Stimulated activated CD4-positive, alpha-beta T cell treated with anti-CD3 and anti-CD28 coated beads, Interleukin-12 subunit alpha, Interleukin-12 subunit beta, amount 100 ng/mL, for 4 hours (primary cell): ENCODE data around the gene LENG9.
"Not testable (repeated sequence)": the region's sequence is repeated elsewhere in the genome, so short reads cannot be mapped to it uniquely, and the experiment has no call there.

Experiments
- DNase-seq: peaks from one replicate; pipeline ENCODE4 v3.0.0-alpha.2; 2020

The LENG9 gene

DNA sequence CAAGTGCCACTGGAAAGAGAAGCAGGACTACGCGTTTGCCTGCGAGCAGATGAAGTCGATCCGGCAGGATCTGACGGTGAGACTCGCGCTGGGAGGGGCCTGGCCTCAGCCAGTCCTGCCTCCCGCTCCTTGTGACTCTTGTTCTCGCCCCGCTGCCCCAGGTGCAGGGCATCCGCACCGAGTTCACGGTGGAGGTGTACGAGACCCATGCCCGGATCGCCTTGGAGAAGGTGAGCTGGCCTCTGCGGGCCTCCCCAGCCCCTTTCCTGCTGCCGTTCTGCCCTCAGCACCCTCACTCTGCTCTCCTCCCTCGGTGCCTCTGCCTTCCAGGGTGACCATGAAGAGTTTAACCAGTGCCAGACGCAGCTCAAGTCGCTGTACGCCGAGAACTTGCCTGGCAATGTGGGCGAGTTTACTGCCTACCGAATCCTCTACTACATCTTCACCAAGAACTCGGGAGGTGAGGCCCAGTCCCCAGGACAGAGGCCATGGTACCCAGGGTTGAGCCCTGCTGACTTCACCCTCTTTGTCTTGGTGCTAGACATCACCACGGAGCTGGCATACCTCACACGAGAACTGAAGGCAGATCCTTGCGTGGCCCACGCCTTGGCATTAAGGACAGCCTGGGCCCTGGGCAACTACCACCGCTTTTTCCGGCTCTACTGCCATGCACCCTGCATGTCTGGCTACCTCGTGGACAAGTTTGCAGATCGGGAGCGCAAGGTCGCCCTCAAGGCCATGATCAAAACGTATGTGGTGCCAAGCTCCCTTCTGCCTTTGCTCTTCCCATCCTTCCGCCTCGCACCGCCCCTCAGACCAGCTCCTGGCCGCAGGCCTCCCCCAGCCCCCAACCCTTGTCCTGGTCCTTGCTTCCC, 5.6 kb downstream of the LENG9 start:
- no peak for DNase-seq

DNA sequence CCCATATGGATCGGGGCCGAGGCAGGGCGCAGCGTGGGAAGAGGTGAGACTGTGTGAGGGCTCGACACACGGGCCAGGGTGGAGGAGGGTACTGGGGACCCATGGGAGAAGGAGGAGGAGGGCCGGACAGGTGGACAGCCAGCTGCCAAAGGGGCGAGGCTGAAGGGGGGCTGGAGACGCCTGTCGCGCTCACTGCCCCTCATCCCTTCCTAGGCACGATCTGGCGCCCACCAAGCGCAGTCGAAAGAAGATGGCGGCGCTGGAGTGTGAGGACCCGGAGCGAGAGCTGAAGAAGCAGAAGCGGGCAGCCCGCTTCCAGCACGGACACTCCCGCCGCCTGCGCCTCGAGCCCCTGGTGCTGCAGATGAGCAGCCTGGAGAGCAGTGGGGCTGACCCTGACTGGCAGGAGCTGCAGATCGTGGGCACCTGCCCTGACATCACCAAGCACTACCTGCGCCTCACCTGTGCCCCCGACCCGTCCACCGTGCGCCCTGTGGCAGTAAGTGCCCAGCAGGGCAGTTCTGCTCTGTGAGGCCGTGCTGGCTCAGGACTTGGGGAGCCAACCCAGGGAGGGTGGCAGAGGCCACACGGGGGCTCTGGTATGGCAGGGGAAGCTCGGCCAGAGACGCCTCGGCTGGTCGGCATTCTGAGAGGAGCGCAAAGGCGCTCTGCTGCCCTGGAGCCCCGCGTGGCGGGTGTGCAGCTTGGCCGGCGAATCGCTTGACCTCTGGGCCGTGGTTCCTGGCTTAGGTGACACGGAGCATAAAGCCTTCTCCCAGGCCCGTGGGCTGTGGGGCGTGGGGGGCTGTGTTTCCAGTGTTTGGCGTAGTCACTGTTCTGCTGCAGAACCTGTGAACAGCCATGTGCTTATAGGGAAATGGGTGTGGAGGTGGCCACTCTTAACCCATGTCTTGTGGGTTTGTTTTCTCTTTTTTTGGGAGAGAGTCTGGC, 6.9 kb downstream of the LENG9 start:
- DNase-seq, result no peak

DNA sequence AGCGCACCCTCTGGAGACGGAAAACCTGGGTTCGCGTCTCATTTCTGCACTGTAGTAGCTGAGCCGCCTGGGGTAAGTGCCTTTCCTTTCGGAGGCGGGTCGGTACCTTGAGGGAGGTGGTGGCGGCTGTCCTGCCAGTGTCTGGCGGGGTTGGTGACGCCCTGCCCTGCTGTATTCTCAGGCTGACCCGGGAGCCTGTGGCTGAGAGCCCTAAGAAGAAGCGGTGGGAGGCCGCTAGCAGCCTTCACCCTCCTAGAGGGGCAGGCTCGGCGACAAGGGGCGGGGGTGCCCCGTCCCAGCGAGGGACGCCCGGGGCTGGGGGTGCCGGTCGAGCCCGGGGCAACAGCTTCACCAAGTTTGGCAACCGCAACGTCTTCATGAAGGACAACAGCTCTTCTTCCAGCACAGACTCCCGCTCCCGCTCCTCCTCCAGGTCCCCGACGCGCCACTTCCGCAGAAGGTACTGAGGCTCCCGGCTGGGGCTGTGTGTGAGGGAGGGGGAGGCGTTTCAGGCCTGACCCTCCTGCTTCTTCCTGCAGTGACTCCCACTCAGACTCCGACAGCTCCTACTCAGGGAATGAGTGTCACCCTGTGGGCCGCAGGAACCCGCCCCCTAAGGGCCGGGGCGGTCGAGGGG, 7.7 kb downstream of the LENG9 start:
- DNase-seq, result no peak

DNA sequence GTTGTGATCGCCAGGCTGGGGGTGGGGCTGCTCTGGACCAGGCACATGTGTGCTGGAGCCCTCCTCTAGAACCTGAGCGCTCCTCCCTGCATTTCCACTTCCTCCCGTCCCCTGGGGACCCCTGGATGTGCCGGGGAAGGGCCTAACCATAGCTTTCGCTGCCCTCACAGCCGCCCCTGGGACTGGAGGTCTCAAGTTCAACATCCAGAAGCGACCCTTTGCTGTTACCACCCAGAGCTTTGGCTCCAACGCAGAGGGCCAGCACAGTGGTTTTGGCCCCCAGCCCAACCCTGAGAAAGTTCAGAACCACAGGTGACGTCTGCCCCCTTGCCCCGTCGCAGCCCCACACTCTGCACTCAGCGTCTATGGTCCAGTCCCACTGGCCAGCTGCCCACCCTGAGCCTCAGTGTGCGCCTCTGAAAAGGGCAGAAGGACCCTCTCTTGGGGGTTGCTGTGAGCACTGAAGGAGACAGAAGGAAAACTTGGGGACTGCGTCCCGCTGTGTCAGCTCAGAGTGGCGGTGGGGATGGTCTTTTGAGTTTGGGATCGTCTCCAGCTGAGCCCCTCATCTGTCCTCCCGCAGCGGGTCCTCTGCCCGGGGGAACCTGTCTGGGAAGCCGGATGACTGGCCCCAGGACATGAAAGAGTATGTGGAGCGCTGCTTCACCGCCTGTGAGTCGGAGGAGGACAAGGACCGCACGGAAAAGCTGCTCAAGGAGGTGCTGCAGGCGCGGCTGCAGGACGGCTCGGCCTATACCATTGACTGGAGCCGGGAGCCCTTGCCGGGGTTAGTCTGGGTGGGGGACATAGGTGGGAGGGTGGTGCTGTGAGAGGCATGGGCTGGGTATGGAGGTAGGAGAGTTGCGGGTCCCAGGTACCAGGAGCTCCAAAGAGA, 8.6 kb downstream of the LENG9 start:
- no peak for DNase-seq

DNA sequence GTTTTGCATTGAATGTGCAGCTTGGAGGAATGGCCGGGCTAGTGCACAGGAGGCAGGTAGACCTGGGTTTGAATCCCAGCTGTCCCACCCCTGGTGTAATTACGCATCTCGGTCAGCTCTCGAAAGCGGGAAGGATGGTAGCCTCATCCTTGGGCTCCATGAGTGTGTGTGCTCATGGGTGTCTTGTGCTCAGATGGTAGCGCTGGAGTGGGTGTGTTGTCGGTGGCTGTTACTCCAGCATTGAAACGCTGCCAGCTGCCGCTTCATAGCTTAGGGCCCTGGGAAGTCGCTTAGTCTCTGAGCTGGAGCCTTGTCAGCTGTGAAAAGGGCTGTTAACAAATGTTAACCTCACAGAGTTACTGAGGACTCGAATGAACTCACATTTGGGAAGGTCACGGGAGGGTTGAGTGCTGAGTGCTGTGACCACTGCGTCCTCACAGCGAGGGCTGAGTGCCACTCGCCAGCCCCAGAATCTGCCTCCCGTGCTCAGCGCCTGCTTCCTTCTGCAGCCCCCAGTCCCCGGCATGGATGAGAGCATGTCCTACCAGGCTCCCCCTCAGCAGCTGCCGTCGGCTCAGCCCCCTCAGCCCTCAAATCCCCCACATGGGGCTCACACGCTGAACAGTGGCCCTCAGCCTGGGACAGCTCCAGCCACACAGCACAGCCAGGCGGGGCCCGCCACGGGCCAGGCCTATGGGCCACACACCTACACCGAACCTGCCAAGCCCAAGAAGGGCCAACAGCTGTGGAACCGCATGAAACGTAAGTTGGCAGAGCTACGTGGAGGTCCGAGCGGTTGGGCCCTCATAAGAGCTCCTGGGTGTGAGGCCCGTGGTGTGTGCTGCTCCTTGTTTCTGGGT, 9.4 kb downstream of the LENG9 start:
- no peak for DNase-seq

DNA sequence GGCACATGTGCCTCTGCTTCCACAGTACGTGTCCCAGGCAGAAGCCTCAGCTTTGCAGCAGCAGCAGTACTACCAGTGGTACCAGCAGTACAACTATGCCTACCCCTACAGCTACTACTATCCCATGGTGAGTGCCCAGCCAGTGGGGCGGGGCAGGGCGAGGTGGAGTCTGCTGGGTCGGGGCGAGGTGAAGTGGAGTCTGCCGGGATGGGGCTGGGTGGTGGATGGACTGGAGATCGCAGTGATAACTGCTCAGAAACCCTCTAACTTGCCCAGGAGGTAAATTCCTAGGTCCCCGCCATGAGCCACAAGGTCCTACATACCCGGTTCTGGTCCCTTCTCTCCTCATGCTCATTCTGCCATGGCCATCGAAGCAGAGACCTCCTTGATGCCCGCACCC, 11.0 kb downstream of the LENG9 start:
- DNase-seq, result no peak

DNA sequence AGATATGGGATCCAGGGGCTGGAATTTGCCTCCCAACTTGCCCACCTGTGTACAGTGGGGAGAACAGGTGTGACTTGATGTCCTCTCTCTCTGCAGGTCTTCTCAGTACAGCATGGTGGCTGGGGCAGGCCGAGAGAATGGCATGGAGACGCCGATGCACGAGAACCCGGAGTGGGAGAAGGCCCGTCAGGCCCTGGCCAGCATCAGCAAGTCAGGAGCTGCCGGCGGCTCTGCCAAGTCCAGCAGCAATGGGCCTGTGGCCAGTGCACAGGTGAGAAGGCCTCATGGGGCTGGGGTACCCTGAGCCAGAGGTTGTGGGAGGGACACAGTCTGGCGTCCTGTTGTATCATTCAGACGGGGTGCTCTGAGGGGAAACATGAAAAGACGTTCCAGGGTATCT, 11.6 kb downstream of the LENG9 start:
- DNase-seq, result no peak

DNA sequence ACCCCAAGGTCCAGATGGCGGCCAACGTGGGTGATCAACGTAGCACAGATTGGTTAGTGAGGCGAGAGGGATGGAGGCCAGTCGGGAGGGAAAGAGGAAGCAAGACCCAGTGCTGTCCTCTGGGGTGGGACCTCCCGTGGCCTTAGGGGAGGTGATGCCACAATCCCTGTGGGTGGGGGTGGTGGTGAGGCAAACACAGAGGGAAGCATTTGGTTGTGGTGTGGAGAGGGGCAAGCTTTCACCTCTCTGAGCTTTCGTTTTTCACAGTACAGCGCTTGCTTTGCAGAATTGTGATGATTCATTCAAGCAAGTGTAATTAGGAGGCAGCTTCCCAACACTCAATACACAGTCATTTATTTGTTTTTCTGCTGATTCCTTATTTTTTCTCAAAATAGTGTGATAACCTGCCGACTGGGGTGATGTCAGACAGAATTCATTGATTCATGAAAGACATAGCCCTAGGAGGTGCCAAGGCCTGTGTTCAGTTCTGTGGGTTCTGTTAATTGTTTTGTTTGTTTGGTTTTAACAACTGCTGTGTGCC, 12.2 kb downstream of the LENG9 start:
- no peak for DNase-seq

DNA sequence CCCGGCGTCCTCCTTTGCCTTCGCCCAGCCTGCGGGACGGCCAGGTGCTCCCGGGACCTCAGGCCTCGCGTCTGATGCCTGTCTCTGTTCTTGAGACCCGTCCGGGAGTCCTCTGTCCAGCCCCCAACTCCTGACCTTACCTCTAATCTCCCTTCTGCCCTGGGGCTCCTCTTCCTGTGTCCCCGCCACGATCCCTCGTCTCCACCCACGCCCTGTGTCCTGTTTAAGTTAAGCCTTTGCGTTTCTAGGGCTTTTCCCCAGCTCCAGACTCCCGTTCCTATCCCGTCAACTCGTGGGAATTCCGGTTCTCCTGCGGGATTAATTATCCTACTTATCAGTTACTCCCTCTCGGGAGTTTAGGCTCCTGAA, 13.9 kb downstream of the LENG9 start:
- no peak for DNase-seq

DNA sequence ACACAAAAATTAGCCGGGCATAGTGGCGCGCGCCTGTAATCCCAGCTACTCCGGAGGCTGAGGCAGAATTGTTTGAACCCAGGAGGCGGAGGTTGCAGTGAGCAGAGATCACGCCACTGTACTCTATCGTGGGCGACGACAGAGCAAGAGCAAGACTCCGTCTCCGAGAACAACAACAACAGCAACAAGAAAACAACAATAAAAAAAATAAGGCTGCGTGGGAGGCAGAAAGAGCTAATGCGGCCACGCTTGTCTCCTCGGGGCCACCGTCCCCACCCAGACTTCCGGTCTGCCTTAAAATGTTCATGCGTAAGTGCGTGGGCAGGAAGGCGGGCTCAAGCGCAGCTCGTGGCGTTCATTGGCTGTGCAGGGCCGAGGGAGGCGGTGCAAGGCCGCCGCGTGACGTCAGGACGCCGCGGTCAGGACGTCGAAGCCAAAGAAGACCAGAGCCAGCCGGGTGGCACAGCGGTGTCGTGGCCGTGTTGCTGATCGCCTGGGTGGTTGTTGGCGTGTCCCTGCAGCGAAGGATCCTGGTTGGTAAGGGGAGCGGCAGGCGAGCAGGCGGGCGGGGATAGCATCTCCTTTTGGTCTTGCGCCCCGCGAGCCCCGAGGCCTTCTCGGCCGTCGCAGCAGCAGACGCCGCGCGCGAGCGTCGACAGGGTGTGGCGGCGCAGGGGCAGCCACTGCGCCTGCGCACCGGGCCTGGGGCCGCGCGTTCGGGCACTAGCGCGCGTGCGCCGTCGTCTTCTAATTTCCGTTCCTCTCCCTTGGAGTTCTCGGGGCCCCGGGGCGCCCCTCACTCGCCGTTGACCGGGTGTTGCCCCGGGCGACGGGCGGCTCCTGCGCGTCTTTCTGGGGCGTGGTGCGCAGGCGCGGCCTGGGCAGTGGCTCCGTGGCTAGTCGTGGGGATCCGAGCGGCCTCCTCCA, 14.5 kb downstream of the LENG9 start, which contains the start of gene LENG8:
Gene LENG8 (plus strand): TSS at position 426 of the 927 bp plus-strand sequence. CDS start 2,146 bp downstream, outside the sequence.
- DNase-seq, result peak; percentile 93

DNA sequence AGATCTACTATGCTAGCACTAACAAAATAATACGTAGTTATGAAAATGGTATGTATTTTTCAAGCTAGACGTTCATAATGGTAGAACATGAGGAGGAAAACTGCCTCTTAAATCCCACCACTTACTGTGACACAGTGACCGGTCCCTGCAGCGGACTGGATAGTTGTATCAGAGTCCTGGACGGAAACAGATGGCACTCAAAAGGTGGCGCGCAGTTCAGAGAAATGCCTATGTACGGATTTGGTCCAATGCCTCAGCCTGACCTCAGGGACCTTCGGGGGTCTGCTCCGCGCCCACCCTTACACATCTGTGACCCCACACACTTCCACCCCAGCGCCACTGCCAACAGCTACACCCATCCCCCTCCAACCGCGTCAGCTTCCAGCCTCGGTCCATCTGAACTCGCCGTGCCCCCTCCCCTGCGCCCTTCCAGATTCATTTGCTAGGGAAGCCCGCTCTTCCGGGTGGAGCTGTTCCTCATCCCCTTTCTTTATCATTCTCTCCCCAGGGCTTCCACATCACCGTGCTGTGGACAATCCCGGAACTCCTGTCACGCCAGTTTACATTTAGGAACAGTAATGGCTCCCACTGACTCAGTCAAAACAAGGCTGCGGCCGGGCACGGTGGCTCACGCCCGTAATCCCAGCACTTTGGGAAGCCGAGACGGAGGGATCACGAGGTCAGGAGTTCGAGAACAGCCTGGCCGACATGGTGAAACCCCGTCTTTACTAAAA, 15.4 kb downstream of the LENG9 start:
- peak; percentile 40 for DNase-seq

DNA sequence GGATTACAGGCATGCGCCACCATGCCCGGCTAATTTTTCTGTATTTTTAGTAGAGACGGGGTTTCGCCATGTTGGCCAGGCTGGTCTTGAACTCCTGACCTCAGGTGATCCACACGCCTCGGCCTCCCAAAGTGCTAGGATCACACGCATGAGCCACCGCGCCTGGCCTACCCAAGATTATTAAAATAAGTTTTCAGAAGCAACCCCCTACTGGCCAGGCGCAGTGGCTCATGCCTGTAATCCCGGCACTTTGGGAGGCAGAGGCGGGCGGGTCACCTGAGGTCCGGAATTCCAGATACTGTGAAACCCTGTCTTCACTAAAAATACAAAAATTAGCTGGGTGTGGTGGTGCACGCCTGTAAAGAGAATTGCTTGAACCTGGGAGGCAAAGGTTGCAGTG, 17.2 kb downstream of the LENG9 start:
- not testable (repeated sequence) for DNase-seq

DNA sequence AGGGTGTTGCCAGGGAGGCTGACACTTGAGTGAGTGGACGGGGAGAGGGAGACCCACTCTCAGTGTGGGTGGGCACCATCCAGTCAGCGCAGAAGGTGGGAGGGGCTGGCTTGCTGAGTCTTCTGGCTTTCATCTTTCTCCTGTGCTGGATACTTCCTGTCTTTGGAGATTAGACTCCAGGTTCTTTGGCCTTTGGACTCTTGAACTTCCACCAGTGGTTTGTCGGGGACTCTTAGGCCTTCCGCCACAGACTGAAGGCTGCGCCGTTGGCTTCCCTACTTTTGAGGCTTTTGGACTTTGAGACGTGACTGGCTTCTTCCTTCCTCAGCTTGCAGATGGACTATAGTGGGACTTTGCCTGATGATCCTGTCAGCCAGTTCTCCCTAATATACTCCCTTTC, 18.8 kb downstream of the LENG9 start:
- DNase-seq, result no peak

DNA sequence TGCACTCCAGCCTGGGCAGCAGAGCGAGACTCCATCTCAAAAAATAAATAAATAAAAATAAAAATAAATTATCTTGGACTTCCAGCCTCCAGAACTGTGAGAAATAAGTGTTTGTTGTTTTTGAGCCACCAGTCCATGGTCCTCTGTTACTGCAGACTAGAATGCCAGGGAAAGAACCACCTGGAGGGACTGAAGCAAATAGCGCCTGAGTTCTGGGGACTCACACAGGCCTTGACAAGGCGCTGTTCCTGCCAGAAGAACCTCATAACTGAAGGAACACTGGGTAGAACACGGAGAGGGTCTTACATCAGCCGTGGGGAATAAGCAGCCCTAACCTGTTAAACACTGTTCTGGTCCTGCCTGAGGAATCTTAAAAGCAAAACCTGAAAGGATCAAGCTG, 22.9 kb downstream of the LENG9 start:
- no peak for DNase-seq

DNA sequence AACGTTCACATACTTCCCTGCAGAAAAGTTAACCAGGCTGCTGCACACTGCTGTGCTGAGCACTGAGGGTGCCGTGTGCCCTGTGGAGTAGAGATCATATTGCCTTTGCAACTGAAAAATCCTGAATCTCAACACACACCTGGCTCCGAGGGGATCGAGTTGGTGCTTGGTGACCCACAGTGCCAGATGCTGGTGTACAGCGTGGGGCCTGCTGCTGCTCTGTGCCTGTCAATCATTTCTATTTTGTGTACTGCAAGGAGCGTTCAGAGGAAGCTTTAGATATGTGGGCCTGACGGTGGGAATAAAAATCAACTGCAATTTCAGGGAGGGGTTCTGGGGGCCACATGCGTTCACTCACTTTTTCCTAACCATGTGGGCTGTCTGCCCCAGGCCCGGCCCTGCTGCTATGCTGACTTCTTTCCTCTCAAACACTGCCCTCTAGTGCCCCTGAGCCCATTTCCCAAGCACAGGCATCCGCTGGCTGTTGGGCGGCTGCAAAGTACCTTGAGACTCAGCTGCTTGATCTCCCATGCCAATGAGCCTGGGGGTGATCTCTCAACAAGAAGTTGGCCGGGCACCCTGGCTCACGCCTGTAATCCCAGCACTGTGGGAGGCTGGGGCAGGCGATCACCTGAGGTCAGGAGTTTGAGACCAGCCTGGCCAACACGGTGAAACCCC, 24.3 kb downstream of the LENG9 start:
- no peak for DNase-seq

DNA sequence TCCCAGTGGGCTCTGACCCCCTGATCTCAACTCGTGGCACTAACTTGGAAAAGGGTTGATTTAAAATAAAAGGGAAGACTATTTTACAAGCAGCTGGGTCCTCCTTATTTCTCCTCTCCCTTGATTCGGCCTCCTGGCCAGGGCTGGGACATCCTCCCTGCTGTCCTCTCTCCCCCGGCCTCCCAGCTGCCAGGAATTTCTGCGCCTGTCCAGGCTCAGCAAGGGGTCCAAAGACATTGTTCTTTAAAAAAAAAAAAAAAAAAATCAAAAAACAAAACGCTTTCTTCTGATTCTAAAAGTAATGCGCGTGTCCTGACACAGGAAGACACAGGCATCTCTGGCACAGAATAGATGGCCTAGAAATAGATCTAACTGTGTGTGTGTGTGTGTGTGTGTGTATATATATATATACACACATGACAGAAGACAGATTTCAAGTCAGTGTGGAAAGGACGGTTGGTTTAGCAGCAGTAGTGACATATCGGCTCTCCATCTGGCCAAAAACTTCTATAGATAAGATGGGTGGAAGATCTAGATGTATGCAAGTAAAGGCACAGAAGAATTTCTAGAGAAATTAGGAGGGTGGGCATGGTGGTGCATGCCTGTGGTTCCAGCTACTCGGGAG, 26.8 kb downstream of the LENG9 start:
- no peak for DNase-seq

DNA sequence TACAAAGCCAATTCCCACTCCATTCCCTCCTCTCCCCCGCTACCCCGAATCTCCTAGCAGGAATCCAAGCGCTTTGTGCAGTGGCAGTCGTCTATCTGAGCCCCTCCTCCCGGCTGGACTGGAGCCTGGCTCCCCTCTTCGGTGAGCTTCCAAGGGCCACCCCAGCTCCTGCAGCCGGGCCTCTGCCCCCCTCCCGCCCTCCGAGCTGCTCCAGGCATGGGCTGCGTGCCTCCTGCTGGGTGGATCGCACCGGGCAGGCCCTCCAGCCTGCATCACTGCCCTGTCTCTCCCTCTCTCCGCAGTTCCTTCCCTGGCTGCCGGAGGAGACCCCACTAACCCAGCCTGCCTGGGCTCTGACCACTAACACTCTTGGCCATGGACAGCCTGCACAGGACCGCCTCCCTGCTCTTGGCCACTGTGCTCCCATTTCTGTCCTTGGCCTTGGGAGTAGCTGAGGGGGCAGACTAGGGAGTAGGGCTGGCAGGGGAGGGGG, 27.5 kb downstream of the LENG9 start:
- no peak for DNase-seq

DNA sequence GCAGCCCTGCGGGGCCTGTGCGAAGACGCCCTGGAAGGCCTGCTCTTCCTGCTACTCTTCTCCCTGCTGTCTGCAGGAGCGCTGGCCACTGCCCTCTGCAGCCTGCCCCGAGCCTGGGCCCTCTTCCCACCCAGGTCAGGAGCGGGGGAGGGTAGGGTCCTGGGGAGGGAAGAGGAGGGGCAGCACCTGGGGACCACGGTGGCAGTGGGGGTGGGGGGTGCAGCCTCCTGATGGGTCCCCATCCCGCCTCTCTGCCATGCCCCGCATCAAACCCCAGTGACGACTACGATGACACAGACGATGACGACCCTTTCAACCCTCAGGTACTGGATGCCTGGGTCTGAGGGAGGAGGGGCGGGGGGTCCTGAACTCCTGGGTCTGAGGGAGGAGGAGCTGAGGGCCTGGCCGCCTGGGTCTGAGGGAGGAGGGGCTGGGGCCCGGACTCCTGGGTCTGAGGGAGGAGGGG, 28.0 kb downstream of the LENG9 start:
- DNase-seq, result no peak
